Fibroblast of pulmonary artery (primary cell): Measurements from ENCODE around the gene GCDH.

Experiments used
- DNase-seq: peaks from one replicate; pipeline ENCODE4 v3.0.0-alpha.2; 2010; ENCODE audit warnings: low read depth
- H3K4me3 ChIP-seq: replicated peaks from 2 replicates; pipeline ENCODE4 v1.5.1; 2011; ENCODE audit warnings: low read depth, mild to moderate bottlenecking, control low read depth, low read length, moderate library complexity
- CTCF ChIP-seq: IDR thresholded peaks from 2 replicates; pipeline ENCODE4 v1.5.1; 2011; ENCODE audit warnings: mild to moderate bottlenecking, control low read depth, low read length, inconsistent platforms; ENCODE audit errors: missing control alignments

Gene GCDH

GRCh38 chr19:12858041-12858928 lies 32.7 kb upstream of the GCDH start:
- TF ChIP-seq CTCF, result no peak
- DNase-seq, result no peak
- H3K4me3 ChIP-seq, result no peak overlapping the region

DNA sequence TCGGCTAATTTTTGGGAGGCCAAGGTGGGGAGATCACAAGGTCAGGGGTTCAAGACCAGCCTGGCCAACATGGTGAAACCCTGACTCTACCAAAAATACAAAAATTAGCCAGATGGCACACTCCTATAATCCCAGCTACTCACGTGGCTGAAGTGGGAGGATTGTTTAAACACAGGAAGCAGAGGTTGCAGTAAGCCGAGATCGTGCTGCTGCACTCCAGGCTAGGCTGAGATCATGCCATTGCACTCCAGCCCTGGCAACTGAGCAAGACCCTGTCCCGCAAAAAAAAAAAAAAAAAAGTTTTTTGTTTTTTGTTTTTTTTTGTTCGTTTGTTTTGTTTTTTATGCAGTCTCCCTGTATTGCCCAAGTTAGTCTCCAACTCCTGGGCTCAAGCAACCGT lies 31.4 kb upstream of the GCDH start:
- H3K4me3 ChIP-seq, result no peak overlapping the region
- no peak for TF ChIP-seq CTCF
- DNase-seq, result no peak

GRCh38 chr19:12864143-12864542 lies 26.8 kb upstream of the GCDH start:
- TF ChIP-seq CTCF, result no peak
- no peak for DNase-seq
- H3K4me3 ChIP-seq, result no peak overlapping the region

DNA sequence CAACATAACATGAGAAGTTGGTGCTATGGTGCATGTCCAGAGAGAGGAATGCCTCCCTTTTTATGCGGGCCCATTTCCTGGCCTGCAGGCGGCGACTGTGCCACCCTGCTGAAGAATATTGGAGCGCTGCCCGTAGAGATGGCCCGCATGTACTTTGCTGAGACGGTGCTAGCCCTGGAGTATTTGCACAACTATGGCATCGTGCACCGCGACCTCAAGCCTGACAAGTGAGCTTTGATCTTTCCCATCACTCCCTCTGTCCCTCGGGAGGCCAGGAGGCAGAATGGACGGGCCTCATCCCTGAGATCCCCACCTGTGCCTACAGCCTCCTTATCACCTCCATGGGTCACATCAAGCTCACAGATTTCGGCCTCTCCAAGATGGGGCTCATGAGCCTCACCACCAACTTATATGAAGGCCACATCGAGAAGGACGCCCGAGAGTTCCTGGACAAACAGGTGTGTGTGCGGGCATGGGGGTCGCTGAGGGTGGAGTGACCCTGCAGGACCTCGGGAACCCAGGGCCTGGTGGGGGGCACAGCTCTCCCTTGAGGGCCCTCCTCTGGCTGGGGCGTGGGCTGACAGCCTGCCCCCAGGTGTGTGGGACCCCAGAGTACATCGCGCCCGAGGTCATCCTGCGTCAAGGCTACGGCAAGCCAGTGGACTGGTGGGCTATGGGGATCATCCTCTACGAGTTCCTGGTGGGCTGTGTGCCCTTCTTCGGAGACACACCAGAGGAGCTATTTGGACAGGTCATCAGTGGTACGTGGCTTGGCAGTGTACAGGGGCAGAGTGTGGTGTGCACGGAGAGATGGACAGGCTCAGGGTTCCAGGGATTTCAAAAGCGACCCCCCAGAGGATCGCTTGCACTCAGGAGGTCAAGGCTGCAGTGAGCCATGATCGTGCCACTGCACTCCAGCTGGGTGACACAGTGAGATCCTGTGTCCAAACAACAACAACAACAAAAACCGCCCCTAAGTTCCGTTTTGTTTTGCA lies 25.9 kb upstream of the GCDH start:
- no peak overlapping the region for H3K4me3 ChIP-seq
- no peak for TF ChIP-seq CTCF
- DNase-seq, result no peak

- H3K4me3 ChIP-seq, result no peak overlapping the region
- TF ChIP-seq CTCF, result no peak
- no peak for DNase-seq
Measured at GRCh38 chr19:12865746-12866415, 25.1 kb upstream of the GCDH start.

DNA sequence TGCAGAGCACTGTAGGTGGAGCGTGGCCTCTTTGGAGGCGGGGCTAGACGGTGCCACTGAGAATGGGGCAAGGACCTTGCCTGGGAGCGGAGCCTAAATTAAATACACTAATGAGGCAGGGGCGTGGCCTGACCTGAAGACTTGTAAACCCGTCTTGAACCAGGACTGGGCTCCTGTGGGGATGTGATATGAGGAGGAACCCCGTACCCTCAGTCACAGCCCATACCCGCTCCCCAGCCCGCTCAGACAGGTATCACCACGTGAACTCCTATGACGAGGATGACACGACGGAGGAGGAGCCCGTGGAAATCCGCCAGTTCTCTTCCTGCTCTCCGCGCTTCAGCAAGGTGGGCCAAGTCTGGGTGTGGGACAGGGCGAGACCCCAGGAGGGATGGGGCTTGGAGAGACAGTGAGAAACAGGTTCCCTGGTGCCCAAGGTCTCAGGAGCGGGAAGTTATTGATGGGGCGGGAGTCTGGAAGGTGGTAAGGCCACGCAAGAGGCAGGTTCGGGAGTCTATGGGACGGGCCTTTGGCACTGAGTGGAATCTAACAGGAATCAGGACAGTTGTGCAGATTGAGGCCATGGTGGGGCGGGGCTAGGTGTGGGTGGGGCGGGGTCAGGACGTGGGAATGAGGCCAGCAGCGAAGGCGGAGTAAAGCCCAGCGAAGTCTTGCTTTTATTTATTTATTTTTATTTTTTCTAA lies 24.4 kb upstream of the GCDH start:
- H3K4me3 ChIP-seq, result no peak overlapping the region
- TF ChIP-seq CTCF, result no peak
- no peak for DNase-seq
